ENCODE results near the gene SLC35F3.

Gene SLC35F3

GRCh38 chr1:233971753-233972152 is 67.3 kb downstream of the SLC35F3 start:
- in situ Hi-C loops (cut with MboI; ENCODE audit: low sequenced_read_pairs): no loop called here

- in situ Hi-C loops (cut with MboI; ENCODE audit: low sequenced_read_pairs): no loop called here
Observed at GRCh38 chr1:233972563-233972950, 68.1 kb downstream of the SLC35F3 start.

- in situ Hi-C loops (cut with MboI; ENCODE audit: low sequenced_read_pairs): no loop called here
Observed at GRCh38 chr1:233972951-233973635, 68.6 kb downstream of the SLC35F3 start.

GRCh38 chr1:233975486-233975885 is 71.0 kb downstream of the SLC35F3 start:
- in situ Hi-C loops (cut with MboI; ENCODE audit: low sequenced_read_pairs): no loop called here

GRCh38 chr1:233981042-233981675 is 76.7 kb downstream of the SLC35F3 start:
- in situ Hi-C loops (cut with MboI; ENCODE audit: low sequenced_read_pairs): no loop called here

GRCh38 chr1:233982827-233983518 is 78.5 kb downstream of the SLC35F3 start:
- in situ Hi-C loops (cut with MboI; ENCODE audit: low sequenced_read_pairs): no loop called here

GRCh38 chr1:233983811-233984210 is 79.3 kb downstream of the SLC35F3 start:
- in situ Hi-C loops (cut with MboI; ENCODE audit: low sequenced_read_pairs): no loop called here

GRCh38 chr1:233988963-233989696 is 84.7 kb downstream of the SLC35F3 start:
- in situ Hi-C loops (cut with MboI; ENCODE audit: low sequenced_read_pairs): no loop called here

GRCh38 chr1:233990486-233990885 is 86.0 kb downstream of the SLC35F3 start:
- in situ Hi-C loops (cut with MboI; ENCODE audit: low sequenced_read_pairs): no loop called here

- in situ Hi-C loops (cut with MboI; ENCODE audit: low sequenced_read_pairs): no loop called here
Observed at GRCh38 chr1:233993651-233994050, 89.2 kb downstream of the SLC35F3 start.

GRCh38 chr1:233994112-233994511 is 89.6 kb downstream of the SLC35F3 start:
- in situ Hi-C loops (cut with MboI; ENCODE audit: low sequenced_read_pairs): no loop called here

GRCh38 chr1:233998456-233998855 is 94.0 kb downstream of the SLC35F3 start:
- in situ Hi-C loops (cut with MboI; ENCODE audit: low sequenced_read_pairs): no loop called here

- in situ Hi-C loops (cut with MboI; ENCODE audit: low sequenced_read_pairs): no loop called here
Observed at GRCh38 chr1:233998891-233999290, 94.4 kb downstream of the SLC35F3 start.

- in situ Hi-C loops (cut with MboI; ENCODE audit: low sequenced_read_pairs): no loop called here
Observed at GRCh38 chr1:234000557-234001041, 96.1 kb downstream of the SLC35F3 start.

- in situ Hi-C loops (cut with MboI; ENCODE audit: low sequenced_read_pairs): no loop called here
Observed at GRCh38 chr1:234001817-234002216, 97.3 kb downstream of the SLC35F3 start.

- in situ Hi-C loops (cut with MboI; ENCODE audit: low sequenced_read_pairs): no loop called here
Observed at GRCh38 chr1:234004591-234004990, 100.1 kb downstream of the SLC35F3 start.

GRCh38 chr1:234007684-234008083 is 103.2 kb downstream of the SLC35F3 start:
- in situ Hi-C loops (cut with MboI; ENCODE audit: low sequenced_read_pairs): no loop called here

GRCh38 chr1:234008591-234008990 is 104.1 kb downstream of the SLC35F3 start:
- in situ Hi-C loops (cut with MboI; ENCODE audit: low sequenced_read_pairs): no loop called here

- in situ Hi-C loops (cut with MboI; ENCODE audit: low sequenced_read_pairs): no loop called here
Observed at GRCh38 chr1:234009668-234010067, 105.2 kb downstream of the SLC35F3 start.

- in situ Hi-C loops (cut with MboI; ENCODE audit: low sequenced_read_pairs): no loop called here
Observed at GRCh38 chr1:234014208-234014607, 109.7 kb downstream of the SLC35F3 start.

GRCh38 chr1:234018816-234019215 is 114.3 kb downstream of the SLC35F3 start:
- in situ Hi-C loops (cut with MboI; ENCODE audit: low sequenced_read_pairs): no loop called here

Measured in HL-60/S4 treated with phorbol 12-myristate 13-acetate at 8.2 ng/mL for 4 days and 3 days (cell line).